Right renal pelvis (tissue), 4 donors: ENCODE measurements around the gene C22orf23. TPM values are rescaled to one million over a fixed set of nuclear protein-coding genes. Genes with fewer than 3 reads are reported as not detected.
A peak's percentile ranks its signal among the peaks of the same experiment; 100 is the strongest.

Experiments used
- DNase-seq, 4 donors: peaks; one replicate each; pipeline ENCODE4 v3.0.0-alpha.2; 2013; ENCODE audit warnings: low read depth in 4 of 4, low spot score in 3 of 4, missing footprints in 1 of 4
- polyA plus RNA-seq, 4 donors: library from polyadenylated mRNA; unstranded; fragments of 120-200 nt; gene quantifications; one replicate each; pipeline ENCODE4 v1.2.1, GENCODE V29; 2013; ENCODE audit not compliant: insufficient read length in 4 of 4

Gene C22orf23
- polyA plus RNA-seq, 4 donors, result 6.1 to 8.0 (median 6.8) TPM

GRCh38 chr22:37906364-37907008 lies 46.9 kb downstream of the C22orf23 start:
- DNase-seq, result no peak

GRCh38 chr22:37905534-37906363 lies 47.7 kb downstream of the C22orf23 start, which contains the start of gene MICALL1:
MICALL1 (plus strand) TSS chr22:37906297; CDS start chr22:37906423, 126 bp downstream.
- DNase-seq, result peak in 1 of 4 donors; percentile 25

- no peak for DNase-seq
These were observed 48.5 kb downstream of the C22orf23 start for GRCh38 chr22:37904572-37905533.

- no peak for DNase-seq
These were observed 54.8 kb downstream of the C22orf23 start for GRCh38 chr22:37898441-37899181.

- no peak for DNase-seq
These were observed 55.6 kb downstream of the C22orf23 start for GRCh38 chr22:37897807-37898206.

- no peak for DNase-seq
These were observed 56.5 kb downstream of the C22orf23 start for GRCh38 chr22:37896939-37897338.

- no peak for DNase-seq
These were observed 57.2 kb downstream of the C22orf23 start for GRCh38 chr22:37896181-37896592.

GRCh38 chr22:37894939-37895670 lies 58.3 kb downstream of the C22orf23 start:
- no peak for DNase-seq

- no peak for DNase-seq
These were observed 59.8 kb downstream of the C22orf23 start for GRCh38 chr22:37893583-37893983.

Other genes with a start within 250 kb of the C22orf23 start
- 10 to 100 TPM; 14.0 to 18.8 (median 14.4) TPM for gene GCAT, start 145.7 kb downstream of the C22orf23 start, polyA plus RNA-seq
- under 1 TPM in 1 of 4 donors, not detected in 3; 0.04 TPM for gene GALR3, start 130.2 kb downstream of the C22orf23 start, polyA plus RNA-seq
- gene ANKRD54, start 109.3 kb downstream of the C22orf23 start, polyA plus RNA-seq, result 10 to 100 TPM; 25.5 to 30.5 (median 29.4) TPM
- gene EIF3L, start 104.2 kb downstream of the C22orf23 start, polyA plus RNA-seq, result 1,000 to 10,000 TPM; 1,007 to 1,114 (median 1,055) TPM
- 10 to 100 TPM; 27.4 to 29.8 (median 28.1) TPM for gene MICALL1, start 47.3 kb downstream of the C22orf23 start, polyA plus RNA-seq
- 10 to 100 TPM; 55.4 to 82.1 (median 63.8) TPM for gene POLR2F, start 98 bp upstream of the C22orf23 start, polyA plus RNA-seq
- 1 to 10 TPM in 3 of 4 donors, under 1 TPM in 1; 0.91 to 3.8 (median 1.3) TPM for gene SOX10, start 31.0 kb upstream of the C22orf23 start, polyA plus RNA-seq
- gene PICK1, start 103.8 kb upstream of the C22orf23 start, polyA plus RNA-seq, result 10 to 100 TPM; 27.5 to 38.8 (median 29.3) TPM
- 1 to 10 TPM in 3 of 4 donors, under 1 TPM in 1; 0.72 to 1.8 (median 1.1) TPM for gene SLC16A8, start 130.6 kb upstream of the C22orf23 start, polyA plus RNA-seq
- 1 to 10 TPM; 5.0 to 7.5 (median 6.6) TPM for gene BAIAP2L2, start 157.1 kb upstream of the C22orf23 start, polyA plus RNA-seq
- gene PLA2G6, start 228.2 kb upstream of the C22orf23 start, polyA plus RNA-seq, result 10 to 100 TPM; 36.5 to 47.8 (median 39.9) TPM
- 1 to 10 TPM; 2.5 to 4.9 (median 3.1) TPM for gene MAFF, start 248.4 kb upstream of the C22orf23 start, polyA plus RNA-seq